GM18858 (cell line): ENCODE measurements around the gene IFT122.
A peak's percentile ranks its signal among the peaks of the same experiment; 100 is the strongest.
"Not testable (repeated sequence)": the region's sequence is repeated elsewhere in the genome, so short reads cannot be mapped to it uniquely, and the experiment has no call there.

Experiments
- ATAC-seq: cut with Tn5 transposase; IDR thresholded peaks from one replicate; pipeline ENCODE4 v1.9.1; 2021; ENCODE audit not compliant: unreplicated experiment

Gene IFT122

DNA sequence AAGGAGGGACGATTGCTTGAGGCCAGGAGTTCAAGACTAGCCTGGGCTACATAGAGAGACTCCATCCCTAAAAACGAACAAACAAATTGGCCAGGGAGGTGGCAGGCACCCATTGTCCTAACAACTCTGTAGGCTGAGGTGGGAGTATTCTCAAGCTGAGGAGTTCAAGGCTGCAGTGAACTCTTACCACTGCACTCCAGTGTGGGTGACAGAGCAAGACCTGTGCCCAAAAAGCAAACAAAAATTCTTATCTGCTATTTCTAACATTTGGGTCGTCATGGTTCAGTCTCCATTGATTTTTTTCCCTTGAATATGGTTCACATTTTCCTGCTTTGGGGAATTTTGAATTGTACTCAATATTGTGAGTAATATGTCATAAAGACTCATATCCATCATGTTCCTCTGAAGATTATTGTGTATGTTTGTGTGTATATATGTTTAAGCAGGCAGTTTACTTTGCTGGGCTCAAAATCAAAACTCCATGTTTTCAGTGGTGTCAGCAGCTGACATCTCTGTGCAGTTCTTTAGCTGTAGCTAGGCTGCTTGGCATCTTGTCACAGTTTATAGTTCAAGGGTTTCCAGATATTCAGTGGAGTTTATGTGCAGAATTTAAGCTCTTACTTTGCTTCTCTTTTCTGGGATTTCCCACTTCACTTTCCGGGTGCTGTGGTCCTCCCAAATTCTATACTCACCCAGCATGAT lies 33.2 kb downstream of the IFT122 start:
- ATAC-seq = no peak

DNA sequence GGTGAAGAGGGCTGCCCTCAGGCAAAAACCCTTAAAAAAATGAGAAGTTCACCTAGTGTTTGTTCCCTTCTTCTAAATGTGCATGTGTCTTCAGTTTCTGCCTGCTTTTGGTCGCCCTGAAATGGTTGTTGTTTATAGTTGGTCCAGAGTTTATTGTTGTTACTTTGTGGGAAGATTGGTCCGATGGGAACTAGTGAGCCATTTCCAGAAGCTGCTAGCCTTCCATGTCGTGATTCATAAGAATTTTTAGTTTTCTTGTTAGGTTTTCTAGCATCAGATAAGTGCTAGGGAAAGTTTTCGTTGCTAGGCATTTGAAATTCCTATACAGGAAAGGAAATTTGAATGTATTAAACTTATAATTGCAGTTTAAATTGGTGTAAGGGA lies 33.7 kb downstream of the IFT122 start:
- ATAC-seq = no peak

DNA sequence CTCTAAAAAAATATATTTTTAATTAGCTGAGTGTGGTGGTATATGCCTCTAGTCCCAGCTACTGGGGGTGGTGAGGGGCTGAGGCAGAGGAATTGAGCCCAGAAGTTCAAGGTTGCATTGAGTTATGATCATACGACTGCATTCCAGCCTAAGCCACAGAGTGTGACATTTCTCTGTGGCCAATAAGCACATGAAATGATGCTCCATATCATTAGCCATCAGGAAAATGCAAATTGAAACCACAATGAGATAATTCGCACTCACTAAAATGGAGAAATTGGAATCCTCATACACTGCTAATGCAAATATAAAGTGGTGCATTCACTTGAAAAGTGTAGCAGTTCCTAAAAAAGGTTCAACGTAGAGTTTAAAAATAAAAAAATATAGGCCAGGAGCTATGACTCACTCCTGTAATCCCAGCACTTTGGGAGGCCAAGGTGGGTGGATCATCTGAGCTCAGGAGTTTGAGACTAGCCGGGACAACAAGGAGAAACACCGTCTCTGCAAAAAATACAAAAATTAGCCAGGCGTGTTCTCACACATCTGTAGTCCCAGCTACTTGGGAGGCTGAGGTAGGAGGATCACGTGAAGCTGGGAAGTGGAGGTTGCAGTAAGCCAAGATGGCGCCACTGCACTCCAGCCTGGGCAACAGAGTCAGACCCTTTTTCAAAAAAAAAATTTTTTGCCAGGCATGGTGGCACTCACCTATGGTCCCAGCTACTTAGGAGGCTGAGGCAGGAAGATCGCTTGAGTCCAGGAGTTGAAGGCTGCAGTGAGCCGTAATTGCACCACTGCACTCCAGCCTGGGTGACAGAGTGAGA lies 35.2 kb downstream of the IFT122 start:
- no peak for ATAC-seq

DNA sequence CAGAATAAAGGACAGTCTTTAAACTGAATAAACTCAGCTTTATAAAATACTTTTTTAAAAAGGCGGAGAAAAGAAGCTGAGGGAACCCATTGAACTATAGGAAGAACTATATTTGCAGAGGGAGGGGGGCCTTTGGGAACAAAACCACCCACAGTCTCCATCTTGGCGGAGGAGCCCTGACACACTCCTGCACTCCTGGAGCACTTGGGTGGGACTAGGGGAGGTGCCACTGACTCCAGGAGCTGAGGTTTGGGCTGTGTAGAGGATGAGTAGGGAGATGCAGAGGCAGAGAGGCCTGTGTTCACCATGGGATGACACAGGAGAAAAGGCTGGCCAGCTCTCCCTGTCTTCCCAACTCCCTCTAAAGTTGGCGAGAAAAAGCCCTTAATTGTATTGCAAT lies 35.8 kb downstream of the IFT122 start:
- ATAC-seq = no peak

DNA sequence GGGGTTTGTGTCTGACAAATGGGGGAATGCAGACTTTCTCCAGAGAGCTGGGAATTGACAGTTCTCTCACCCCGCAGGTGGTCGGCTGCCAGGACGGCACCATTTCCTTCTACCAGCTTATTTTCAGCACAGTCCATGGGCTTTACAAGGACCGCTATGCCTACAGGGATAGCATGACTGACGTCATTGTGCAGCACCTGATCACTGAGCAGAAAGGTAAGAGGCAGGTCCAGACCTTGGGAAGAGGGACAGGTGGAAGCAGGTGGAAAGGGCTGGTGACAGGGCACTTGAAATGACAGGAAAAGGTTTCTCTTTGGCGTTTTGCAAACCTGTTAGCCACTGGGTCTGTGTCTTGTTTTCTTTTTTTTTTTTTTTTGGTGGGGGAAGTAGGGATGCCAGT lies 36.6 kb downstream of the IFT122 start:
- ATAC-seq = no peak

DNA sequence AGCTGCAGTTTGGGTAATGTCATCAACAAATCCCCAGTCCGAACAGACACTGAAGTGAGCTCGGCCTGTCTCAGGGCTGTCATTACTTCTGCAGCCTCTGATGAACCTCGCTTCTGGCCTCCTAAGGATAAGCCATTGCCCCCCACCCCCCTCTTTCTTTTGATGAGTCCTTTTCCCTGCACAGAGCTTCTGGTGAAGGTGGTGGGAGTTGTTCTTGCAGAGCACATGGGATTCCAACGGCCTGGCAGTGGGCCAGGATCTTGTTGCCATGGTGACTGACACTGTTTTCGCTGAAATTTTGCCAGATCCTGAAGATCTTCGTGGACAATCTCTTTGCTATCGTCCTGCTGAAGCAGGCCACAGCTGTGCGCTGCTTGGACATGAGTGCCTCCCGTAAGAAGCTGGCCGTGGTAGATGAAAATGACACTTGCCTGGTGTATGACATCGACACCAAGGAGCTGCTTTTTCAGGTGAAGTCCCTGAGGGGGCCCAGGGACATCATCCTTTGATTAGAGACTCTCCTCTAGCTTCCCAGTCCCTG lies 41.3 kb downstream of the IFT122 start:
- not testable (repeated sequence) for ATAC-seq

DNA sequence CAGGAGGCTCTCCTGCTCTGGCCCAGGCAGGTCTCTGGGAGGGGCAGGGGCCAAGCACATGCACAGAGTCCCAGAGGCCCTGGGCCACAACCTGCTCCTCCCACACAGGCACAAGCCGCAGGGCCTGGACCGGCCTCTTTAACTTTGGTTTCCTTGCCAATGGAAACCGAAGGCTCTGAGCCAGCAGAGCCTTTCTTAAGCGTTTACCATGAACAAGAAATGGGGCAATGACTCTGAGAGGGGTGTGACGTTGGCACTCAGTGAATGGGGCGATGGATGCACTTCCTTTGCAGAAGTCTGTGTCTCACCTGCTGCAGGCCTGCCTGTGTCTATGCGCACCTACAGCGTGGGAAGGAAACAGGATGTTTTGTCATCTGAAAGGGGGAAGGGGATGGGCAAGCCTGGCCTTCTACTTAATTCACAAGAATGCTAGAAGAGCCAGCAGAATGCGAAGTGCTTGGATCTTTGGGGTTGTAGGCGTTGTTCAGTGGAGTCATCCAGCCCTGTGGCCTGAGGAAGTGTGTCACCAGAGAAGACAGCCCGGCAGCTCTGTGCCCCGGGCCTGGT lies 41.8 kb downstream of the IFT122 start:
- no peak for ATAC-seq

DNA sequence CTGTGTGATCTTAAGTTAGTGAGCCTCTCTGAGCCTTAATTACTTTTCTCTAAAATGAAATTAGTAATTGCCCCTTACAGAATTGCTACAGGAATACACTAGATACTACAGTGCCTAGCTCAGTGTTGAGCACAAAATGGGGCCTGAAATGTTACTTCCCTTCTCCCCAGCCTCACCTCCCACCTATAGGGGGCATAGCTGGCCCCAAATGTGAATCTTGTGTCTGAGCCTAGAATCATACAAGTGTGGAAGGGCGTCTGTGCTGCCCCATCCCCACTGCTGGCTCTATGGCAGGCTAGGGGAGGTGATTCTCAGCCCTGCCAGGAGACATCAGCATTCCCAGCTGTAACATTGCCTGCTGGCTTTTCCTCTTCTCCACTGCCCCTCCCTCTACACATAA lies 42.7 kb downstream of the IFT122 start:
- ATAC-seq = no peak

DNA sequence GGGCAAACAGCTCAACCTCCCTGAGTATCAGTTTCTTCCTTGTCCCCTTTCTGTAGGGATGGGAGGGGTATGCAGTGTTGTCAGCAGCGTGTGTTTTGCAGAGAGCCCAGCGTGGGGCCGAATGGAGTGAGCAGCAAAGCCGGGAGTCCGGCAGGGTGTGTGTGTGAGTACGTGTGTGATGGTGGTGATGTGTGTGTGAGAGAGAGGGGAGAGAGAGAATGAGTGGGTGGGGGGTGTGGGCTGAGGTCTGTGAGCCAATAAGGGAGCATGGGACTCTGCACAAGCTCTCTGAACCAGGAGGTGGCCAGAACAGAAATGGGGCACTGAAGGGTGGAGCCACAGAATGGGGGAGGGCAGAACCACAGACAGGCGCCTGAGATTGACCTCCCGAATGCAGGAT lies 43.8 kb downstream of the IFT122 start:
- ATAC-seq = no peak

DNA sequence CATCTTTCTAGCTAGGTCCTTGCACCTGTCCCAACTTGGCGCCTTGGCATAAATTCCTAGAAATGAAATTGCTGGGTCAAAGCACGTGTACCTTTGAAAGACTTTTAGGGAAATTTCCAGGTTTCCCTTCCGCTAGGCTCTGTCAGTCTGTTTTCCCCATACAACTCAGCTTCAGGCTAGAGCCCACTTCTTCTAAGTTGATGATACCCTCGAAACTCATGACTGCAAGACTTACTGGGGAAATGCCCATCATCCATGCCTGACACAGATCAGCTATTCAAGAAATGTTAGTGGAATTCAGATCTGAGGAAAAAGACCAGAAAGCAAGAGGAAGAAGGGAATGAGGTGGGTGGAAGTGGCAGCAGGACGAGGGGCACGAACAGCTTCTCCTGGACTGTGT lies 45.1 kb downstream of the IFT122 start:
- ATAC-seq = not testable (repeated sequence)

DNA sequence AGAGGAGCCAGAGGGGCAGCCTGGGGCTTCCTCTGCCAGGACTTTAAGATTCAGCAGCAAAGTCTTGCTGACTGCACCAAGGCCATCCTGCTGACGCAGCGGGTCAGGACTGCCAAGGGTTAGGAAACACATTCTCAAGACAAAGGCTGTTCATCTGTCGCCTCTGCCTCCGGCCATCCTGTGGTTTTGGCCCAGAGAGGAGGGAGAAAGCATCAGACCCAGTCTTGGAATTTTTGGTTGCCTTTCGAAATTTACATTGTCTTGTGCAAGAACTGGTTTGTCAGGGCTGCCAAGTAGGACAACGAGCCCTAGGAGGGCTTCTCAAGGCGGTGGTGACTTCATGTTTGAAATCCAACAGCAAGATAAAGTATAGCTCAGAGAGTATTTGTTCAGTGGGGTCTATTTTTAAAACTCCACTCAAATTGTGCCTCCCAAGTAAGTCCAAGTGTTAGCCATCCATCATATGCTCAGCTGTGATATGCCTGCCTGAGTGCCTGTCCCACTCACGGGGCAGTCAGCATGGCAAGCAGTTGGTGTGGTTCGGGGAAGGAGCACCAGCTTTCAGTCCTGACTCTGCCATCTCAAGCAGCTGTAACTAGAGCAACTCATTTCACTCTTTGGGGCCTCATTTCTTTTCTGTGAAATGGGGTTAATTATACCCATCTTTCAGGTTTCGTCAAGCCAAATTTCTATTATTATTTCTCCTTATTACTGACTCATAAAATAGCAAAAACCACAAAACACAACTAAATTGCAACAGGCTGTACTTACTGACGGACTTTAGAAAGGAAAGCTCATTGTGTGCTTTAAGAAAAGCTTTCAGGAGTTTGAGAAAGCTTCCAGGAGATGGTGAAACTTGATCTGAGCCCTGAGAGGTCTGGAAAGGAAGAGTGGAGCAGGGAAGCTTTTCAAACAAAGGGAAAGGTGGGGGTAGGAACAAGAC lies 46.0 kb downstream of the IFT122 start:
- no peak for ATAC-seq

DNA sequence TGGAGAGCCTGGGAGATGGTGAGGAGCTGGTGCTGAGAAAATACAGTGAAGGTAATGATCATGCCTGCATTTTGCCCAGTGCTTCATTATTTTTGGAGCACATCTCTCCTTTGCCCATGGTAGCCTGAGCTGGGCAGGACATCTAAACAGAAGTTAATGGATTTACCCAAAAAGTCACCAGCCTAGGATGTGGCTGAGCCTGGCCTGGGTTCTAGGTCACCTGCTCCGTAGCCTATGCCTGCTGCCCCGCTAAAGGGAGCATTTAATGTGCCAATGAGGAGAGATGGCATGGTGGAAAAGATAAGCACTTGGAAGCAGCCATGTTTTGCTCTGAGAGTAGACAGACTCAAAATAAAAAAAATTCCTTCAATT lies 46.6 kb downstream of the IFT122 start:
- no peak for ATAC-seq

DNA sequence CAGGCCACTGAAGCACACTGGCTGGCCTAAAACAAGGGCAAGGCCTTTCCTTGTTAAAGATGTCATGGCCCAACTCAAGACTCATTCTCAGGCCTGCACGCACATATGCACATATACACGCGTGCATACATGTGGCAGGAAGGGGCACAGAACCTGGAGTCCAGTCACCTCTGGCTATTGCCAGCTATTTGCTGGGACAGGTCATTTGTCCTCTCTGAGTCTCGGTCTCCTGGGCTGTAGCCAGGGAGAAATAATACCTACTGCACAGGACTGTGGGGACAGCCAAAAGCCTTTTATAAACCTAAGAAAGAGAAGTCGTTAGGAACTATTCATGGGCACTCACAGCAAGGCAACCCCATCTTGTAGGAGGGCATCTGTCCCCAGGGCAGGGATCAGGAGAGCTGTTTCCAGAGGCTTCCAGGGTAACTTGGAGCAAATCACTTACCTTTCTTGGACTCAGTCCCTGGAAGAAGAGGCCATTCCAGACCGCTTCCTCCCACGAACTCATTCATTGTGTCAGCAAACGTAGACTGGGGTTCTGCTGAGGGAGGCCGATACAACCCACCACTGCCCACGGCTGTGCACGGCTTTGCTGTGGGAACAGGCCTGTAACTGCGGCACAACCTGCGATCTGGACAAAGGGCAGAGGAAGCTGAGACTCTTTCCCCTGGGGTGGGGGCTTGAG lies 47.3 kb downstream of the IFT122 start:
- ATAC-seq = no peak

DNA sequence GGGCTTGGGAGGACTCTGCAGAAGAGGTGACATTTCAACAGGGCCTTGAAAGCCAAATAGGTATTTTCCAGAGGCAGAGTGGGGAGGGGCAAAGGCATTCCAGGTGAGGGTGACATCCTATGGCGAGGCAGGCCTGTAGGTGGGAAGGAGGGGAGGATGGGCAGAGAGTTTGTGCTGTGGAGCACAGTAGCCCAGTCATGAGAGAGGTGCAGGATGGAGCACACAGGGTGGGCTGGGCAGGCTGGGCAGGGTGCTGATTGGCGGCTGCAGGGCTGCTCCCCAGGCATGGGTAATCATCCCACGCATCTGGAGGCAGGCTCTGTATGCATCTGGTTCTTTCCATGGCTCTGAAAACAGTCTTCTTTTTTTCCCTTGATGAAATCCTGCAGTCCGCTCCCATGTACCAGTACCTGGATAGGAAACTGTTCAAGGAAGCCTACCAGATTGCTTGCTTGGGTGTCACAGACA lies 47.9 kb downstream of the IFT122 start:
- not testable (repeated sequence) for ATAC-seq

DNA sequence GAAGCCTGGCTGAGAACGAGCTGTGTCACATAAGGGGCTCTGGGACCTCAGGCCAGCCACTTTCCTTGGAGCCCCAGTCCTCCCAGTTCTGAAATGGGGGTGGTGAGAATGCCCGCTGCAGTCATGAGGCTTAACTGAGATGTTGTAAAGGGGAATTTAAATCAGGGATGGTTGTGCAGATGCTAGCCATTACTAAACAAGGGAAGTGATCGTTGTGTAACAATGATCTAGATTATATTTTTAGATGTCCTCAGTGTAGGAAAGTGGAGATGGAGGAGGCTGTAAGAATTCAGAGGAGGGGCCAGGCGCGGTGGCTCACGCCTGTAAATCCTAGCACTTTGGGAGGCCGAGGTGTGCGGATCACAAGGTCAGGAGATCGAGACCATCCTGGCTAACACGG lies 49.2 kb downstream of the IFT122 start:
- not testable (repeated sequence) for ATAC-seq

DNA sequence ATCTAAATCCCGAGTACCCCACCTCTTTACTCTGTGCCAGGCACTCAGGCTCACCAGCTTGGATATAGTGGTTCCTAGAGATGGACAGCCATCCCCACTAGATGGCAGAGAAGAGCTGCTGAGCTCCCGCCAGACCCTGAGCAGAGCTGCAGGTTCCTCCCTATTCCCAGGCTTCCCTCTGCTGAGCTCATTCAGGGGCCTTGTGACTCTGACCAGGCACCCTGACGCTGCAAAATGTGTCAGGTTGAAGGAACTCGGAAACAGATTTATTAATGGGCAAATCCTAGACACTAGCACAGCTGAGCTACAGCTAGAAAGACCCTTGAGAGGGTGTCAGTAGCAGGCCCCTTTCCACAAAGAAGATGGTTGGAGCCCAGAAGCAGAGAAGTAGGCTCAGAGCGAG lies 50.2 kb downstream of the IFT122 start:
- peak; percentile 66 for ATAC-seq

DNA sequence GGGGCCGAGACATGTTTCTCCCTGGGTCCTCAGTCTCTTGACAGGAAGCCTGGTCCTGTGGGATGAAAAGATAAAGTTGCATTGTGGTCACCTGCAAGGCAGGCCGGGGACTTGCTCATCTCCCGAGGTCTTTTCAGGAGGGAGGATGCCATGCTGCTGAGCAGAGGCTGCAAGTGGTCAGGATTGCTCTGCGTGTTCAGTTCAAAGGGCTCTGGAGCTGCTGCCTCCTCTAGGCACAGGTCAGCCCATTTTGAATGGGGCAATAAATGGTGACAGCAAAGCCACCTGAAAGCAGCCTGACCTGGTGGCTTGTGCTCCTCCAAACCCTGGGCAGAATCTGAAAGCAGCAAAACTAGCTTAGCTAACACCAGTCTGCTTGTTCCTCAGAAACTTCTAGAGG lies 51.1 kb downstream of the IFT122 start:
- not testable (repeated sequence) for ATAC-seq

DNA sequence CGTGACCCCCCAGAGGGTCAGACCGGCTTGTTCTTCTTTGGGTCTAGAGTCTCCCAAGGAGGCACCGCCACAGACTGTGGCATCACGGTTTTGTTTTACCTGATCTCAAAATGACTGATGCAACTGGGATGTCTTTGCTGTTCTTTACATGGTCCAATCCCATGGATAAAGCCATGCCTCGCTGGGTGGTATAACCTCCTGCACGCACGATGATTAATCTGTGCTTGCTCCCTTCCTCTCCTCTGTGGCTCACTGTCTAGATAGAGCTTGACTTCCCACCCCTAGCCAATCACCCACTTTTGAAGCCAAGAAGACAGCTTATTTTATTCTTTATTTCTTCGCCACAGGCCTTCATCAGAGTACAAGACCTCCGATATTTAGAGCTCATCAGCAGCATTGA lies 51.8 kb downstream of the IFT122 start:
- no peak for ATAC-seq

DNA sequence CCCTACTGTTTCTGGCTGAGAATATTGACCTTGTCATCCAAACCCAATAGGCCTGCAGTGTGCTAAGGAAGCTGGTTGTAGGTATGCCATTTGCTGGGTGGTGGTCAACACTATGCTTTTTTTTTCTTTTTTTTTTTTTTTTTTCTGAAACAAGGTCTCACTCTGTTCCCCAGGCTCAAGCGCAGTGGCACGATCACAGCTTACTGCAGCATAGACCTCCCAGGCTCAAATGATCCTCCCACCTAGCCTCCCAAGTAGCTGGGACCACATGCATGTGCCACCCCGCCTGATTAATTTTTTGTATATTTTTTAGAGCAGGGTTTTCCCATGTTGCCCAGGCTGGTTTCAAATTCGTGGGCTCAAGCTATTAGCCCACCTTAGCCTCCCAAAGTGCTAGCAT lies 52.7 kb downstream of the IFT122 start:
- no peak for ATAC-seq

DNA sequence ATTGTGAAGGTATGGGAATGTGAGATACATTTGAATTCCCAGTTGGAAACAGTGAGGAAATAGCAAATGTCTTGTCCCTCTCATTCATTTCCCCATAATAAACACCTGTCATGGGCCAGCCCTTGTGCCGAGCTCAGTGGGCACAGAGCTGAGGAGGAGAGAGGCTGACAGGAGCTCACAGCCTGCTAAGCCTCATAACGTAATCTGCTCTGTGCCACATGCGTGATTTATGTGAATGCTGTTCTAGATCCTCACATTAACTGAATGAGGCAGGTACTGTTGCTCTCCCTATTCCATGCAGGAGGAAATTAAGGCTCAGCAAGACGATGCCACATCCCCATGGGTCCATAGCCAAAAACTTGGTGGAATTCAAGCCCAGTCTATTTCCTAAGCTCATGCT lies 53.2 kb downstream of the IFT122 start:
- ATAC-seq = no peak
